ENCODE measurements around the gene KEAP1.

Gene KEAP1

GRCh38 chr19:10521461-10522171 lies 18.5 kb upstream of the KEAP1 start:
- no peak for DNase-seq

GRCh38 chr19:10520652-10521318 lies 17.6 kb upstream of the KEAP1 start:
- DNase-seq, result no peak

- DNase-seq, result no peak
Measured at GRCh38 chr19:10519421-10519820, 16.3 kb upstream of the KEAP1 start.

- peak; percentile 26 to 49 for DNase-seq
Measured at GRCh38 chr19:10518444-10519361, 15.5 kb upstream of the KEAP1 start.

- DNase-seq, result peak in 1 of 2 donors; percentile 38
Measured at GRCh38 chr19:10517760-10518443, 14.7 kb upstream of the KEAP1 start.

GRCh38 chr19:10517361-10517759 lies 14.2 kb upstream of the KEAP1 start, which contains the start of gene S1PR5:
Gene S1PR5, minus strand, starts transcription at chr19:10517447. Its CDS starts 2,436 bp downstream, at chr19:10515011.
- peak in 1 of 2 donors; percentile 39 for DNase-seq

GRCh38 chr19:10516671-10517286 lies 13.6 kb upstream of the KEAP1 start:
- DNase-seq, result peak in 1 of 2 donors; percentile 28

- peak; percentile 52 to 61 for DNase-seq
Measured at GRCh38 chr19:10516064-10516385, 12.9 kb upstream of the KEAP1 start.

GRCh38 chr19:10514211-10515145 lies 11.3 kb upstream of the KEAP1 start:
- peak; percentile 28 to 52 for DNase-seq

GRCh38 chr19:10513223-10513622 lies 10.1 kb upstream of the KEAP1 start:
- no peak for DNase-seq

- peak; percentile 28 to 71 for DNase-seq
Measured at GRCh38 chr19:10510301-10510802, 7.2 kb upstream of the KEAP1 start.

GRCh38 chr19:10508707-10509106 lies 5.6 kb upstream of the KEAP1 start:
- DNase-seq, result peak in 1 of 2 donors; percentile 30

GRCh38 chr19:10508036-10508435 lies 4.9 kb upstream of the KEAP1 start:
- no peak for DNase-seq

- peak; percentile 78 to 87 for DNase-seq
Measured at GRCh38 chr19:10505583-10506229, 2.5 kb upstream of the KEAP1 start.

- DNase-seq, result peak; percentile 86 to 92
Measured at GRCh38 chr19:10502524-10503001, 593 bp downstream of the KEAP1 start.

GRCh38 chr19:10501971-10502523 lies 1.1 kb downstream of the KEAP1 start:
- peak; percentile 38 to 45 for DNase-seq

GRCh38 chr19:10500247-10500592 lies 2.9 kb downstream of the KEAP1 start:
- DNase-seq, result no peak

- no peak for DNase-seq
Measured at GRCh38 chr19:10499550-10500246, 3.5 kb downstream of the KEAP1 start.

- DNase-seq, result no peak
Measured at GRCh38 chr19:10497371-10497770, 5.8 kb downstream of the KEAP1 start.
